ENCODE data around the gene TCEA3. TPM values are rescaled to one million over a fixed set of nuclear protein-coding genes. Genes with fewer than 3 reads are reported as not detected.

Gene TCEA3
- total RNA-seq, 1 experiment from 2014 or later = not detected

Other genes with a start within 250 kb of the TCEA3 start
- gene HTR1D, start 207.2 kb downstream of the TCEA3 start, total RNA-seq (2014; rRNA removed; shearing (Covaris generic)) = 4.4 and 4.6 TPM in 2 replicates
- 139 and 162 TPM in 2 replicates for gene HNRNPR, start 80.5 kb downstream of the TCEA3 start, total RNA-seq (2014; rRNA removed; shearing (Covaris generic))
- gene ZNF436, start 54.9 kb downstream of the TCEA3 start, total RNA-seq (2014; rRNA removed; shearing (Covaris generic)) = 7.5 and 8.2 TPM in 2 replicates
- gene ASAP3, start 59.4 kb upstream of the TCEA3 start, total RNA-seq (2014; rRNA removed; shearing (Covaris generic)) = 19.7 and 19.9 TPM in 2 replicates
- gene E2F2, start 106.5 kb upstream of the TCEA3 start, total RNA-seq (2014; rRNA removed; shearing (Covaris generic)) = 3.8 and 4.0 TPM in 2 replicates
- 83.7 and 244 TPM in 2 replicates for gene ID3, start 134.8 kb upstream of the TCEA3 start, total RNA-seq (2014; rRNA removed; shearing (Covaris generic))